Ovary (tissue), 9 donors: Measurements from ENCODE around the gene OTUB1. TPM values are rescaled to one million over a fixed set of nuclear protein-coding genes. Genes with fewer than 3 reads are reported as not detected.

ENCODE experiments used
- DNase-seq, 5 donors: peaks; one replicate each; pipeline ENCODE4 v3.0.0-alpha.2; 2019 to 2020
- H3K27ac ChIP-seq, 2 donors: fragments of 200-600 bp; one replicate each; pipeline versions ENCODE4 v1.5.1 to v1.8.0; 2019 to 2022
- H3K27me3 ChIP-seq: fragments of 200-600 bp; one replicate; pipeline ENCODE4 v1.8.0; 2022
- H3K36me3 ChIP-seq: fragments of 200-600 bp; sonication (generic); one replicate; pipeline ENCODE4 v1.5.1; 2019
- H3K4me1 ChIP-seq: one replicate; pipeline ENCODE4 v1.8.1; 2013; ENCODE audit warnings: mild to moderate bottlenecking, moderate library complexity; ENCODE audit not compliant: insufficient read depth
- H3K4me3 ChIP-seq: fragments of 200-600 bp; sonication (generic); one replicate; pipeline ENCODE4 v1.5.1; 2017
- H3K9me3 ChIP-seq, 2 donors: fragments of 200-600 bp in 1 of 2; sonication (generic) in 1 of 2; one replicate each; pipeline versions ENCODE4 v1.5.1 to v1.8.1; 2013 to 2019; ENCODE audit warnings: mild to moderate bottlenecking in 1 of 2, moderate library complexity in 1 of 2
- EP300 ChIP-seq: sonication (generic); formaldehyde crosslinking; IDR thresholded peaks from one replicate; pipeline ENCODE4 v1.6.1; 2017; ENCODE audit warnings: antibody characterized with exemption
- POLR2A ChIP-seq: fragments of 450-650 bp; IDR thresholded peaks from one replicate; pipeline ENCODE4 v1.6.1; 2017; ENCODE audit warnings: antibody characterized with exemption, mild to moderate bottlenecking, moderate library complexity
- WGBS, 3 donors: extraction: QIAGEN DNeasy Blood & Tissue Kit in 1 of 3; methylation state at CpG; one replicate each; pipeline versions ENCODE4 v1.1.5 to v1.1.7; 2013 to 2017; 5-methylcytosine and 5-hydroxymethylcytosine counted together
- intact Hi-C, 4 donors: fragments of 100-400 bp; cut with DNase I; formaldehyde crosslinking; loops; one replicate each; pipeline versions ENCODE4 v1.11.0 to v1.15.1; 2022 to 2023
- polyA plus RNA-seq, 2 donors: library from polyadenylated mRNA; stranded (reverse); fragments of 200-250 nt in 1 of 2; fragments of 350-450 nt in 1 of 2; fragmentation: Illumina TruSeq in 1 of 2; extraction: RNeasy Lipid Tissue Mini Kit (QIAGEN cat#74804) in 1 of 2; gene quantifications; one replicate each; pipeline ENCODE4 v1.2.3, GENCODE V29; 2013 to 2014
- total RNA-seq, 7 donors: library from RNA; depleted of rRNA in 2 of 7; stranded (reverse); fragments of >200 nt in 2 of 7; fragmentation: NEBNext Ultra II Directional in 3 of 7; extraction: Animal tissue kit (Norgen Biotek cat#: 25700) in 3 of 7; gene quantifications; one replicate each; pipeline versions ENCODE4 v1.1.0 to v1.2.4, GENCODE V29; 2016 to 2023
- TF ChIP-seq, protein P1 (sequence below), 3 donors: fragments of 450-650 bp in 2 of 3; fragments of 200-600 bp in 1 of 3; IDR thresholded peaks; one replicate each; pipeline versions ENCODE4 v1.5.1 to v1.8.0; 2016 to 2022; ENCODE audit warnings: antibody characterized with exemption in 3 of 3, mild to moderate bottlenecking in 1 of 3
- donor health status: DM: no; HTN: no; CAD: no; lungs with moderate emphysema.
- donor health status: DM: no; HTN: no; CAD: no.
- donor health status: Bipolar disorder and iron deficiency.
- donor health status: DM: yes; HTN: yes; CAD: no.
- donor health status: DM: no; HTN: no; CAD: no.
- donor health status: DM: yes; HTN: yes; CAD: no.

Gene OTUB1
- total and polyA plus RNA-seq, 9 donors = 34.7 to 66.7 (median 50.7) TPM

DNA sequence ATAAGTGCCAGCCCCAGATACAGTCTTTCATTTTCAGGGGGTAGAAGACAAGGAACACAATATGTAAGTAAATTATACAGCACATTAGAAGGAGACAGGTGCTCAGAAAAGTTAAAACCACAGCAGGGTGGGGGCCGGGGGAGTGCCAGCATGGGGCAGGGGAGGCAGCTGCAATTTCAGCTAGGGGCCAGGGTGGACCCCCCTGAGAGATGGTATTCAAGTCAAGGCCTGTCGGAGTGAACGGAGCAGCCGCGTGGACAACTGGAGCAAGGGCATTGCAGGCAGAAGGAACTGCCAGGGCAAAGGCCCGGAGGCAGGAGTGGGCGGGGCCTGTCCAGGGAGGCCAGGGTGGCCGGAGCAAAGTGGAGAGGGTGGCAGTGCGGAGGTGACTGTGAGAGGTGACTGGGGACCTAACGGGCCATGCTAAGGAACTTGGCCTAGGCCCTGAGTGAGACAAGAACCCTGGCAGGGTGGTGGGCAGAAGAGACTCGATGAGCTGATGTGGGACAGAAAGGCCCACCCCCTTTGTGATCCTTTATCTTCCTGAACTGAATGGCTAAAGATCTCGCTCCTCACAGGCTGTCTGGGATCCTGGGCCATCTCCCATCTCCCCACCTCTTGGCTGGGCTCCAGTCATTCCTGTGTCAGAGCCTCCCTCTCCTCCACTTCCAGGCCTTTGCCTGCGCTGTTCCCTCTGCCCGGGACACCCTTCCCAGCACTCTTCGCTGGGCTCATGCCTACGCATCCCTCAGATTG, 27.1 kb downstream of the OTUB1 start:
- no peak for DNase-seq
- TF ChIP-seq EP300 = no peak
- TF ChIP-seq, protein P1, sequence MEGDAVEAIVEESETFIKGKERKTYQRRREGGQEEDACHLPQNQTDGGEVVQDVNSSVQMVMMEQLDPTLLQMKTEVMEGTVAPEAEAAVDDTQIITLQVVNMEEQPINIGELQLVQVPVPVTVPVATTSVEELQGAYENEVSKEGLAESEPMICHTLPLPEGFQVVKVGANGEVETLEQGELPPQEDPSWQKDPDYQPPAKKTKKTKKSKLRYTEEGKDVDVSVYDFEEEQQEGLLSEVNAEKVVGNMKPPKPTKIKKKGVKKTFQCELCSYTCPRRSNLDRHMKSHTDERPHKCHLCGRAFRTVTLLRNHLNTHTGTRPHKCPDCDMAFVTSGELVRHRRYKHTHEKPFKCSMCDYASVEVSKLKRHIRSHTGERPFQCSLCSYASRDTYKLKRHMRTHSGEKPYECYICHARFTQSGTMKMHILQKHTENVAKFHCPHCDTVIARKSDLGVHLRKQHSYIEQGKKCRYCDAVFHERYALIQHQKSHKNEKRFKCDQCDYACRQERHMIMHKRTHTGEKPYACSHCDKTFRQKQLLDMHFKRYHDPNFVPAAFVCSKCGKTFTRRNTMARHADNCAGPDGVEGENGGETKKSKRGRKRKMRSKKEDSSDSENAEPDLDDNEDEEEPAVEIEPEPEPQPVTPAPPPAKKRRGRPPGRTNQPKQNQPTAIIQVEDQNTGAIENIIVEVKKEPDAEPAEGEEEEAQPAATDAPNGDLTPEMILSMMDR (IDR thresholded peaks at IDR 0.05) = no peak
- no peaks in the 10 kb centered on the region for H3K27me3 ChIP-seq
- no peaks in the 10 kb centered on the region for H3K9me3 ChIP-seq
- WGBS, 3 donors = 83 to 87% (median 87%) methylated on average over 16 of the region's 16 CpGs
- no peak overlapping the region for H3K4me3 ChIP-seq
- no peak overlapping the region for H3K27ac ChIP-seq
- H3K36me3 ChIP-seq = no peaks in the 10 kb centered on the region
- no peaks in the 10 kb centered on the region for H3K4me1 ChIP-seq
- intact Hi-C loops = no loop called here

DNA sequence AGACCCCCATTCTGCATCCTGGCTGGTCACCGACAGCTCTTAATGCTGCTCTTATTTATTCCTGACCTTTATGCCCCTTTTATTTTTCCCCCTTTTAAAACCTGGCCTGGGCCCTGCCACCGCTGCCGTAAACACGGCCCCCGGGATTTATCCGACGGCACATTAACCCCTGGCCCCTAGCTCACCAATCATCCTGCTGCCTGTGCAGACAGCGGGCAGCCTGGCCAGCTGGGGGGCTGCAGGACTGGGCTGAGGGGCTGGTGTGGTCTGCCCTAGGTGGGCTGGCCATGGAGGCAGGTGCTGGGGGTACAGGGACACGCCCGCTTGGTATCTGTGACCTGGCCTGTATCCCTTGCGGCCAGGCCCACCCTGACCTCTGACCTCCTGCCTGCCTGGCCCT, 28.1 kb downstream of the OTUB1 start:
- H3K4me3 ChIP-seq = no peak overlapping the region
- no peak for DNase-seq
- H3K27me3 ChIP-seq = no peaks in the 10 kb centered on the region
- WGBS, 3 donors = 75 to 84% (median 79%) methylated on average over 11 of the region's 11 CpGs
- no peaks in the 10 kb centered on the region for H3K4me1 ChIP-seq
- H3K9me3 ChIP-seq = no peaks in the 10 kb centered on the region
- no peaks in the 10 kb centered on the region for H3K36me3 ChIP-seq
- TF ChIP-seq EP300 (no peak), POLR2A (no peak)
- TF ChIP-seq, protein P1 (IDR thresholded peaks at IDR 0.05) = no peak
- no peak overlapping the region for H3K27ac ChIP-seq
- intact Hi-C loops = no loop called here

DNA sequence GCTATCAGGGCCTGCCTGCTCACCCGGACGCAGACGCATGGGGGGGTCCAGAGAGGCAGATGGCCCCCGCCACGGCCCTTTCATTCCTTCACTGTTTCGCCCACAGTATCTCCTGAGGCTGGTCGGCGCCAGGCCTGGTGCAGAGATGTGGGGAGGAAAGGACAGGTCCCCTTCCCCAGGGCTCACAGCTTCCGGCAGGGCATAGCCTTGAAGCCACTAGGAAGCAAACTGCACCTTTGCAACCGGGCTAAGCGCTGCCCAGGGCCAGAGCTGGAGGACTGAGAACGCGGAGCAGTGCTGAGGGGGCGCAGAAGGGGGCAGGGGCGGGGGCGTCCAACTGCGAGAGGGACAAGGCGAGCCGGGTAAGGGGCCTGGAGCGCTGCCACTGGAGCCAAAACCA, 29.3 kb downstream of the OTUB1 start:
- TF ChIP-seq POLR2A = no peak
- no peak for TF ChIP-seq EP300
- TF ChIP-seq, protein P1 (IDR thresholded peaks at IDR 0.05) = no peak
- 83 to 89% (median 87%) methylated on average over 17 to 20 of the region's 20 CpGs for WGBS, 3 donors

DNA sequence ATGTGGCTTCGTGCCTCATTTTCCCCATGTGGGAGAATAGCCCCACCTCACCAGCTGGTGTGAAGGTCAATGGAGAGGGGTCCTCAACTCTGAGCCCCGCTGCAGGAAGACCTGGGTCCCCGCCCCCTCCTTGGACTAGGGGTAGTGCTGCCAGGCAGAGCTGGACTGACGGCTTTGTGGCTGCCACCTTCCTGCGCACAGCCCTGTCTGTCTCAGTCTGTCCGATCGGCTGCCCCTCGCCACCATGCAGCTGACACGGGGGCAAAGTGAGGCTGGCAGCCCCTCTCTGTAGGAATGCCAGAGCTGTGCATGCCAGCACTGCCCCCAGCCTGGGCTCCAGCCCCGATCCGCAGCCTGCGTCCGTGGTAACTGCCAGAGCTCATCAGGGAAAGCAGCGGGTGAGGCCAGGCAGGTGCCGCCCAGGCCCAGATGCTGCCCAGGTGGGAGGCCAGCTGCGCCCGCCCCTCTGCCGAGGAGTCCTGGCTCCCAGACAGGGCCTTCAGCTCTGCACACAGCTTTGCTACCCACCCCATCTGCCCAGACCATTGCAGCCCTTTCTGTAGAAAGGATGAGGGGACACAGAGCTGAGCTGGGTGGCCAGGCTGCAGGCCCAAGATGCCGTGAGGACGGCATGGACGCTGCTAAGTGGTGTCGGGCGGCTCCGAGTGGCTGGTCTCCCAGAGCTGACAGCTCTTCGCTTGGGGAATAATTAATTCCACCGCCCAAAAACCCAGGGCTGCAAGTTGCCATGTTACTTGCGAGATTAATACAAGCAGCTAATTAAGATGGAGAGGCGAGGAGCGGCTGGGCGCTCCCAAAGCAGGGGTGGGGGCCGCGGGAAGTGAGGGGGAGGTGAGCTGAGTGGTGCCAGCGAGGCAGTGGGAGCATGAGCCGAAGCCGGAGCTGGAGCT, 30.0 kb downstream of the OTUB1 start:
- H3K36me3 ChIP-seq = no peaks in the 10 kb centered on the region
- no peaks in the 10 kb centered on the region for H3K27me3 ChIP-seq
- intact Hi-C loops = no loop called here
- WGBS, 3 donors = 87% methylated on average over 35 of the region's 35 CpGs
- no peaks in the 10 kb centered on the region for H3K4me1 ChIP-seq
- TF ChIP-seq, protein P1 (IDR thresholded peaks at IDR 0.05) = no peak
- no peak for TF ChIP-seq EP300
- no peak for DNase-seq
- no peak overlapping the region for H3K27ac ChIP-seq
- H3K9me3 ChIP-seq = no peaks in the 10 kb centered on the region
- no peak overlapping the region for H3K4me3 ChIP-seq

More for the DNA sequence above, 29.3 kb downstream of the OTUB1 start:
- H3K36me3 ChIP-seq = no peaks in the 10 kb centered on the region
- no peak for DNase-seq
- intact Hi-C loops = no loop called here
- no peaks in the 10 kb centered on the region for H3K9me3 ChIP-seq
- no peaks in the 10 kb centered on the region for H3K27me3 ChIP-seq
- H3K4me1 ChIP-seq = no peaks in the 10 kb centered on the region
- no peak overlapping the region for H3K4me3 ChIP-seq
- H3K27ac ChIP-seq = no peak overlapping the region
